PFSK-1 (cell line): Measurements from ENCODE around the gene FIBCD1.

Source experiments
- FOXP2 ChIP-seq: optimal IDR thresholded peaks from 2 replicates; pipeline ENCODE3; 2011; ENCODE audit warnings: borderline replicate concordance, control low read depth, inconsistent platforms; ENCODE audit not compliant: insufficient read depth; ENCODE audit errors: extremely low read length, extremely low read depth
- POLR2AphosphoS5 ChIP-seq: IDR thresholded peaks from 2 replicates; pipeline ENCODE4 v1.6.1; 2012; ENCODE audit warnings: low read depth, mild to moderate bottlenecking, control low read depth, low read length, moderate library complexity
- REST ChIP-seq, 2 experiments: IDR thresholded peaks; 2 replicates each; pipeline versions ENCODE4 v1.6.1 to v1.8.0; 2011 to 2012; ENCODE audit warnings: low read depth in 2 of 2, low read length in 2 of 2, control low read depth in 1 of 2, inconsistent platforms in 1 of 2, mild to moderate bottlenecking in 1 of 2, moderate library complexity in 1 of 2; ENCODE audit not compliant: insufficient read depth in 1 of 2
- SIN3A ChIP-seq: IDR thresholded peaks from 2 replicates; pipeline ENCODE4 v1.6.1; 2012; ENCODE audit warnings: mild to moderate bottlenecking, low read length, moderate library complexity, borderline replicate concordance; ENCODE audit not compliant: insufficient read depth
- TAF1 ChIP-seq: IDR thresholded peaks from 2 replicates; pipeline ENCODE4 v1.6.1; 2012; ENCODE audit warnings: low read length, control low read depth, borderline replicate concordance; ENCODE audit not compliant: insufficient read depth

Gene FIBCD1

GRCh38 chr9:130947618-130948140 lies 8.6 kb upstream of the FIBCD1 start:
- TF ChIP-seq POLR2AphosphoS5, result no peak
- TF ChIP-seq TAF1, result no peak
- TF ChIP-seq SIN3A, result no peak

- no peak for TF ChIP-seq TAF1
- no peak for TF ChIP-seq SIN3A
- no peak for TF ChIP-seq FOXP2
- TF ChIP-seq POLR2AphosphoS5, result no peak
- no peak for TF ChIP-seq REST (IDR thresholded peaks at IDR 0.05; ENCODE audit: insufficient read depth in 1 of 2, low read depth in 2 of 2, low read length in 2 of 2)
Measured at GRCh38 chr9:130946766-130947617, 7.9 kb upstream of the FIBCD1 start.

GRCh38 chr9:130945173-130945572 lies 6.1 kb upstream of the FIBCD1 start:
- no peak for TF ChIP-seq FOXP2
- no peak for TF ChIP-seq REST (IDR thresholded peaks at IDR 0.05; ENCODE audit: insufficient read depth in 1 of 2, low read depth in 2 of 2, low read length in 2 of 2)

GRCh38 chr9:130944510-130945058 lies 5.5 kb upstream of the FIBCD1 start:
- TF ChIP-seq REST (IDR thresholded peaks at IDR 0.05; ENCODE audit: insufficient read depth in 1 of 2, low read depth in 2 of 2, low read length in 2 of 2) (peak; percentile 35 to 84; a peak in 2 of 4 replicates), SIN3A (no peak)

- TF ChIP-seq FOXP2 (no peak), SIN3A (no peak), POLR2AphosphoS5 (no peak), REST (IDR thresholded peaks at IDR 0.05; ENCODE audit: insufficient read depth in 1 of 2, low read depth in 2 of 2, low read length in 2 of 2) (no peak), TAF1 (no peak)
Measured at GRCh38 chr9:130943777-130944176, 4.7 kb upstream of the FIBCD1 start.
